ENCODE measurements around the gene ALPI.
"Not testable (repeated sequence)": the region's sequence is repeated elsewhere in the genome, so short reads cannot be mapped to it uniquely, and the experiment has no call there.

DNA sequence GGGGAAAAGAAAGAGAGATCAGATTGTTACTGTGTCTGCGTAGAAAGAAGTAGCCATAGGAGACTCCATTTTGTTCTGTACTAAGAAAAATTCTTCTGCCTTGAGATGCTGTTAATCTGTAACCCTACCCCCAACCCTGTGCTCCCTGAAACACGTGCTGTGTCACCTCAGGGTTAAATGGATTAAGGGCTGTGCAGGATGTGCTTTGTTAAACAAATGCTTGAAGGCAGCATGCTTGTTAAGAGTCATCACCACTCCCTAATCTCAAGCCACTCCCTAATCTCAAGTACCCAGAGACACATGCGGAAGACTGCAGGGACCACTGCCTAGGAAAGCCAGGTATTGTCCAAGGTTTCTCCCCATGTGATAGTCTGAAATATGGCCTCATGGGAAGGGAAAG, 33.0 kb upstream of the ALPI start:
- TF ChIP-seq POLR2AphosphoS5 (IDR thresholded peaks at IDR 0.05; ENCODE audit: borderline replicate concordance, low read depth, low read length); EZH2 (IDR thresholded peaks at IDR 0.05); FOXP2 (optimal IDR thresholded peaks at IDR 0.05; ENCODE audit: control extremely low read depth, extremely low read length, insufficient read depth): not testable (repeated sequence)
